Activated CD4-positive, alpha-beta T cell treated with anti-CD3 and anti-CD28 coated beads, Interleukin-2, Interleukin-6, amounts not matched to agents 100 ng/mL and 50 ng/mL, durations not matched to agents 16 hours and 8 hours (primary cell): ENCODE data around the gene ABCB11.
"Not testable (repeated sequence)": the region's sequence is repeated elsewhere in the genome, so short reads cannot be mapped to it uniquely, and the experiment has no call there.

Experiments
- DNase-seq: peaks from one replicate; pipeline ENCODE4 v3.0.0-alpha.2; 2020

ABCB11 gene

DNA sequence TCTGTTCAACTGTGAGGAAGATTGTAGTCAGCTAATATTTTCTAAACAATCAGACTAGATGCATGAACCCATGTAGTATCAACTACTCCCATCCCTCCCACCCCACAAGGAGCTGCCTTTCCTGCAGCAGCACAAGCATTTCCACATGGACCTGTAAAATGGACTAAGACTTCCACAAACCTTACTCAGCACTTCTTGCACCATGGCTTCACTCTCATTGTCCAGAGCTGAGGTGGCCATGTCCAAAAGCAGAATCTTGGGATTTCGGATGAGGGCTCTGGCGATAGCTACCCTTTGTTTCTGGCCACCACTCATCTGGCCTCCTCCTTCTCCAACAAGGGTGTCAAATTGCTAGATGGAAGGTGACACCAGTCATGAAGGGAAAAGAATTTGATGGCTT lies 61.3 kb downstream of the ABCB11 start:
- DNase-seq = no peak

DNA sequence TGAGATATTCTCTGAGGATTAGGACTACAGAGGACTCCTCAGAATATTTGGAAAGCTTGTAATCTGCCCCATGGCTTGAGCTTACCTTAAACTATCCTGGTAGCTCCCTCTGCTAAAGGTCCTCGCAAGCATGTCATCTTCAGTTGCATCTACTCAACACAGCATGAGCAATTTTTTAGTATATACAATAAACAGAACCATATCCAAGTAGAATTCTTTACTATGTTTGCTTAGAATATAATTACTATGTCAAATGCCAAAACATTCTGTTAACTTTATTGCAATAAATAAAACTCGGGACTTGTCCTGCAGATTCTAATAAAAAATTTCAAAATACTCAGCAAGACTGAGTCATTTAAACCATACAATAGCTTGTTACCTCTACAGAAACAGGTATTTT lies 62.8 kb downstream of the ABCB11 start:
- DNase-seq = no peak

DNA sequence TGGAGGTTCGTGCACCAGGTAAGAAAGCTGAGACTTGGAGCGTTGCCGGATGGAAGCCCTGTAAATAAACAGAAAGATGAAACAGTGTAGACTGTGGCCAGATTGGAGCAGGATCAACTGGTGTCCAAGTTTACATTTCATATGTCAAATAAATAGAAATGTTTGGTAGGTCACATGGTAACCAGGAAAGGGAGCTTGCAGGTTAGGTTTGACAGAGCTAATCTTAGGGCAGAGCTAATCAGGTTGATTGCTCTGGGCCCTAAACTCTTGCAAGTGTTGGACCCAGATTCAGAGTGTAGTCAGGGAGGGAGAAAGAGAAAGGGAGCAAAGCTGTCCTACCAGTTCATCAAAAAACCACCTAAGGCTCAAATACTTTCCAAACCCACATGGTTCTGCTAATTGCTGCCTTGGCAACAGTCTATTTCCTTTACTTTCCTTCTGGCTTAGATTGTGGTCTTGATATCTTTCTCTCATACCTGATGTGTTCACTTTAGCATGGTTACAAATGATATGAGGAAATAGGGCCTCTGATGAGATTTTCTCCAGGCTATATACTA lies 66.8 kb downstream of the ABCB11 start:
- no peak for DNase-seq

DNA sequence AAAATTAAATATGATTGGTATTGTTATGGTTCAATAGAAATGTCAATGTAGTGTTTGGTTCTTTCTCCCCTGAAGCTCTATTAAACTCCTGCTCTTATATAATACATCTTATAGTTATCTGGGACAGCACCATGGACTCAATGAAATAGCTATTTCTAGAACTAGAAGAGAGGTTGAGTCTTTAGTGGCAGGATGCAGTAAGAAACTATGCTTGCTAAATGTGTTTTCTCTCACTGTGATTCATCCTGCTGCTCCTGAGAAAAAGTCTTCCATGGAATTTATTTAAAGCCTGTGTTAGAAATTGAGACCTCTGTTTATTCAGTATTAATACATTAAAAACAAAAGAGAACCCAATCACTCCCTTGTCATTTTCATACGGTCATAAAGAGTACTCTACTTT lies 68.5 kb downstream of the ABCB11 start:
- DNase-seq = no peak

DNA sequence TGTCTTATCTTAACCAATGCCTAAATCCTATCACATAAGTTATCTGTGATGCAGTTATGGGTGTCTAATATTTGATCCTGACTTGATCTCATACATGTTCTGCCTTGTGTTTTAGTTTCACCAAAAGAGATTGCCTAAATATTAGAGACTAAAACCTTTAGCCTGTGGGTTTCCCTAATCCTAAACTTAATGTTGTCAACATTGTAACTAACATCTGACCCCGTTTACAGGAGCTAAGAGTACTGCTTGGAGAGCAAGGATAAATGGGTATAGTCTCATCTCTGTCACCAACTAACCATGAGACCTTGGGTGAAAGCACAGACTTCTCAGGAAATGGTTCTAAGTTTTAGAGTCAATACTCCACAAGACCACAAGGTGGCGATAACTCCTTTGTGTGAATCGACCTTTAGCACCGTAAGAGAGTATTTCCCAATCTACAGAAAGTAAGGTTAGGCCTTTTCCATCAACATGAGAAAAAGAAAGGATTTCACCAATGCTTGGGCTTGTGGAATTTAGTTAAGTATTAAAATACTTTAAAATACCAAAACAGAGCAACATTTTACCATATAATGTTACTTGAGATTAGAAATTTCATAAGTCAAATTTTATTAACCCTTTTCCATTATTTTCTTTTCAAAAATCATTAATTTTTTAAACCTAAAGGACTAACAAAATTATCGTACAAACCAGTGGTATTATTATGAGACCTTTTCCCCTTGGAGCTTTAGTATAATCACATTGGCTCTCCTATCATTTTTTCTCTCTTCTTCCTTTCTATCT lies 69.5 kb downstream of the ABCB11 start:
- peak; percentile 70 for DNase-seq

DNA sequence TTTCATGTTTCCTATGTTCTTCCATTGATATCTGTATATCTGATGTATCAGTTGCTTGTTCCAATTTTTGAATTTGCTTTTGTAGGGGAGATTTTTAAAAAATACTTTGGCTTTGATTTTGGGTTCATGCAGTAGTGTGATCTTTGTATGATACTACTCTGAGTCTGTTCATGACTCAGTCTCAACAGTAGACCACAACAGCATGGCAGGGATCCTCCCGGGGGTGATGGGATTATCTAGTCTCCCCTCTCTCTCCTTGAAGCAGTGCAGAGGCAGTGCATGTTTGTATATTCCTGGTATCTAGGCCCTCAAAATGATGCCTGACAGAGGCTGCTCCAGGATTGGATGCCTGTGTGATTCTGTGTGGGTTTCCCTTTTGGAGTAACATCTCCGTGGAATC lies 74.7 kb downstream of the ABCB11 start:
- DNase-seq = no peak

DNA sequence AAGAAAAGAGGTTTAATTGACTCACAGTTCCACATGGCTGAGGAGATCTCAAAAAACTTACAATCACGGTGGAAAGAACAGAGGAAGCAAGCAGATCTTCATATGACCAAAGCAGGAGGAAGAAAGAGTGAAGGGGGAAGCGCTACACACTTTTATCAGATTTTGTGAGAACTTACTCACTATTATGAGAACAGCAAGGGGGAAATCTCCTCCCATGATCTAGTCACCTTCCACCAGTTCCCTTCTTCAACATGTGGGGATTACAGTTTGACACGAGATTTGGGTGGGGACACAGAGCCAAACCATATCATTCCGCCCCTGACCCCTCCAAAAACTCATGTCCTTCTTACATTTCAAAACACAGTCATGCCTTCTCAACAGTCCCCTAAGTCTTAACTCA lies 75.8 kb downstream of the ABCB11 start:
- no peak for DNase-seq

DNA sequence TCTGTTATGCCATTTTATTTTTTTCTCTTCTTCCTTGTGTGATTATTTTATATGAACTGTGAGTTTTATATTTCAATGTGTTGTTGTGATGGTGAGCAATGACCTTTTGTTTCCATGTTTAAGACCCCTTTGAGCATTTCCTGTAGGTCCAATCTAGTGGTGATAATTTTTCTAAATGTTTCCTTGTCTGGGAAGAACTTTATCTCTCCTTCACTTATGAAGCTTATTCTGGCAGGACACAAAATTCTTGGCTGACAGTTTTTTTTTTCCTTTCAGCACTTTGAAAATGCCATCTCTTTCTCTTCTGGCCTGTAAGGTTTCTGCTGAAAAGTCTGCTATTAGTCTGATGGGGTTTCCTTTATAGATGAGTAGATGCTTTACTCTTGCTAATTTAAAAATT lies 76.9 kb downstream of the ABCB11 start:
- no peak for DNase-seq

DNA sequence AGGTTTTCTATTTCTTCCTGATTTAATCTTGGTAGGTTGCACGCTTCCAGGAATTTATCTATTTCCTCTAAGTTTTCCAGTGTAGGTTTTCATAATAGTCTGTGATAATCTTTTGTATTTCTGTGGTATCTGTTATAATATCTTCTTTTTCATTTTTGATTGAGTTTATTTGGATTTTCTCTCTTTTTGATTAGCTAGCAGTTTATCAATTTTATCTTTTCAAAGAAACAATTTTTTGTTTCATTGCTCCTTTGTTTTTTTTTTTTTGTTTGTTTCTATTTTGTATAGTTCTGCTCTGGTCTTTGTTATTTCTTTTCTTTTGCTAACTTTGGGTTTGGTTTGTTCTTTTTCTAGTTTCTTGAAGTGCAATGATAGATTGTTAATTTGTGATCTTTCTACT lies 78.7 kb downstream of the ABCB11 start:
- no peak for DNase-seq

DNA sequence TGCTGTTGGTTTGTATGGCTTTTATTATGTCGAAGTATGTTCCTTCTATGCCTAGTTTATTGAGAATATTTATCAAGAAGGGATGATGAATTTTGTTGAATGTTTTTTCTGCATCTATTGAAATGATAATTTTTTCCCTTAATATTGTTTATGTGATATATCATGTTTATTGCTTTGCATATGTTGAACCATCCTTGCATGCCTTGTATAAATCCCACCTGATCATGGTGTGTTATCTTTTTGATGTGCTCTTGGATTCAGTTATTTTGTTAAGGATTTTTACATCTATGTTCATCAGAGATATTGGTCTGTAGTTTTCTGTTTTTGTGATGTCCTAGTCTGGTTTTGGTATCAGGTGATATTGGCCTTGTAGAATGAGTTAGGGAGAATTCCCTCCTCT lies 79.3 kb downstream of the ABCB11 start:
- DNase-seq = no peak

DNA sequence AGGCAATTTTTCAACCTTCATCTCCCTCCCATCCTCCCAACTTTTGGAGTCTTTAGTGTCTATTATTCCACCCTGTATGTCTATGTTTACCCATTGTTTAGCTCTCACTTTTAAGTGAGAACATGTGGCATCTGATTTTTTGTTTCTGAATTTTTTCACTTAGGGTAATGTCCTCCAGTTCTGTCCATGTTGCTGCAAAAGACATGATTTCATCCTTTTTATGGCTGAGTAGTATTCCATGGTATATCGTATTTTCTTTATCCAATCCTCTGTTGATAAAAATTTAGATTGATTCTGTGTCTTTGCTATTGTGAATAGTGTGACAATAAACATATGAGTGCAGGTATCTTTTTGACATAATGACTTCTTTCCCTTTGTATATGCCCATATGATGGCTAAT lies 81.8 kb downstream of the ABCB11 start:
- no peak for DNase-seq

DNA sequence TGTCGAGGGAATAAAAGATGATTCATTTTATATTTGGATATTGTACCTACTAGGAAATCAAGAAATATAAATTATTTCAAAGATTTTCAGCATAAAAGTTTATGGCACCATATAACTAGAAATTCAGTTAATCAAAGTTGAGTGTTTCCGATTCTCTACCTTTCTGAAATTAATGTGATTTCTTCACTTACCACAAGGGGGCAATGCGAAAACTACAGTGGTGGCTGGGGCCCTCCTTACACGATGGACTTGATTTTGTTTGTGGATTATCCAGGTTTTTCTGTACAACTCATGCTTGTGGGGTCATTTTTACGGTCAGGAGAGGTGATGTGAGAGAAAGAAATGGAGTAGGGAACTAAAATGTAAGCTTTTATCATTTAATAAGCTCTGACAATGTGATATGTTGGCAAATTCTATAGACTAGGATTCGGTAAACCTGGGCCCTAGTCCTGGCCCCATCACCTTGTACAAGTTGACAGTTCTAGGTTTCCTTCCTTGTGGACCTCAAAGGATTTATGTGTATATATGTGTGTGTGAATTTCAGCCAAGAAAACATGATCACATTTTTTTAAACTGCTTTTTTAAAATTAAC lies 82.4 kb downstream of the ABCB11 start:
- peak; percentile 22 for DNase-seq

DNA sequence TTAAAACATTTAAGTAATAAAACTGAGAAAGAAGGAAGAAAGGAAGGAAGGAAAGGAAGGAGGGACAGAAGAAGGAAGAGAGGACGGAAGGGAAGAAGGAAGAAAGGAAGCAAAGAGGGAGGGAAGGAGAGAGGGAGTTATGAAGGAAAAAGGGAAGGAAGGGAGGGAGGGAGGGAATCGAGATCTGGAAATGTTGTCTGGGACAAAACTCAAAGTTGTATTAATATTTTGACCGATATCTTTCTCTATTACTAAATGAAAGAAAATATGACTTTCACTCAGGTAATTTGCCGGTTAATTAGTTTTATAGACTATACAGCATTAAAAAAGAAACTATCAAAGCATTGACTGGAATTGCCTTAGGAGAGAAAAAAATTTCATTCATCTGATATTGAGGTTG lies 85.6 kb downstream of the ABCB11 start:
- DNase-seq = no peak

DNA sequence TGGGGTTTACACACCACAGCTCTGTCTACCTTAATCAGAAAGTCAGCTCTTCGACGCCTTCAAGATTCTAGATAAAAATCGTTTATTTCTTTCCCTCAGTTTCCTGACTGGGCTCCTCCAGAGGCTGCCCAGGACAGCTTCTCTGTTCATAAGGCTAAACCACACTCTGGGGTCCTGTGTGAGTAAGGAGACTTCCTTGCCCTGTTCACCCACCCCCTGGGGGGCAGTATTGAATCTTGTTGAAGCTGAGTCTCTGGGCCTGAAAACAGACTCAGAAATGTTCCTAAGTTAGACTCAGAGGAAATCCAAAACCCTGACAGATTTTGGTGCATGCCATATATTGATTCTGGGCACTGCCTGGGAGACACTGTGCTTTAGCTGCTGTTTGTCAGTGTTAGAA lies 87.1 kb downstream of the ABCB11 start:
- DNase-seq = no peak

DNA sequence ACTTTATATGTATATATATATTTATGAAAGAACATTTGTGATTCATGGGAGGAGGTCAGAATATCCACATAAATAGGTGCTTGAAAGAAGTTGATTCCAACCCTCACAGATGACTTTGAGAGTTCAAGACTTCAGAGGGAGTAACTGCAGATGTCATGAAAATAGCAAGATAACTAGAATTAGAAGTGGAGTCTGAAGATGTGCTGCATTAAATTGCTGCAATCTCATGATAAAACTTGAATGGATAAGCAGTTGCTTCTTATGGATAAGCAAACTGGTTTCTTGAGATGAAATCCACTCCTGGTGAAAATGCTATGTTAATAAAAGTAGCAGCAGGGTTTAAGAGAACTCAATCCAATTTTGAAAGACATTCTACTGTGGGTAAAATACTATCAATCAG lies 89.8 kb downstream of the ABCB11 start:
- DNase-seq = no peak

DNA sequence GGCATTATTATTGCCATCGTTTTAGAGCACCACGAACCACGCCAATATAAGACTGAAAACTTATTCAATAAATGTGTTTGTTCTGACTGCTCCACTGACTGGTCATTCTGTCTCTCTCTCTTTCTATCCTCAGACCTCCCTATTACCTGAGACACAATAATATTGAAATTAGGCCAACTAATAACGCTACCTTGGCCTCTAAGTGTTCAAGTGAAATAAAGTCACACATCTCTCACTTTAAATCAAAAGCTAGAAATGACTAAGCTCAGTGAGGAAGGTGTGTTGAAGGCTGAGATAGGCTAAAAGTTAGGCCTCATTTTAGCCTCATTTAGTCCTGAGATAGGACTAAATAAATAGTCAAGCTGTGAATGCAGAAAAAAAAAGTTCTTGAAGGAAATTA lies 91.2 kb downstream of the ABCB11 start:
- peak; percentile 81 for DNase-seq

DNA sequence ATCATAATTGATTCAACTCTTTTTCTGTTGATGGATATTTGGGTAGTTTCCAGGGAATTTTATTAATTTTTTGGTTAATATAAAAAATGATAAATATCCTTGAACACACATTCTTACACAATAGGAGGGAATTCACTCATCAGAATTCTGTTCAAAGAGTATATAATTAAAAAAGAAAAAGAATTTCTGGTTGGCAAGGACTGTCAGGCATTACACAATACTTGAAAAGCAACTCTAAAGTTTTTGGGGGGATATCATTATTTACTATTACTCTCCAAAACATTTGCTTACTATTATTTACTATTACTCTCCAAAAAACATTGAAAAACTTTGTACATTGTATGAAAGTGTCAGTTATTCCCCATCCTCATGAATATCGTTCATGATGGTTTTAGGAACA lies 92.1 kb downstream of the ABCB11 start:
- no peak for DNase-seq

DNA sequence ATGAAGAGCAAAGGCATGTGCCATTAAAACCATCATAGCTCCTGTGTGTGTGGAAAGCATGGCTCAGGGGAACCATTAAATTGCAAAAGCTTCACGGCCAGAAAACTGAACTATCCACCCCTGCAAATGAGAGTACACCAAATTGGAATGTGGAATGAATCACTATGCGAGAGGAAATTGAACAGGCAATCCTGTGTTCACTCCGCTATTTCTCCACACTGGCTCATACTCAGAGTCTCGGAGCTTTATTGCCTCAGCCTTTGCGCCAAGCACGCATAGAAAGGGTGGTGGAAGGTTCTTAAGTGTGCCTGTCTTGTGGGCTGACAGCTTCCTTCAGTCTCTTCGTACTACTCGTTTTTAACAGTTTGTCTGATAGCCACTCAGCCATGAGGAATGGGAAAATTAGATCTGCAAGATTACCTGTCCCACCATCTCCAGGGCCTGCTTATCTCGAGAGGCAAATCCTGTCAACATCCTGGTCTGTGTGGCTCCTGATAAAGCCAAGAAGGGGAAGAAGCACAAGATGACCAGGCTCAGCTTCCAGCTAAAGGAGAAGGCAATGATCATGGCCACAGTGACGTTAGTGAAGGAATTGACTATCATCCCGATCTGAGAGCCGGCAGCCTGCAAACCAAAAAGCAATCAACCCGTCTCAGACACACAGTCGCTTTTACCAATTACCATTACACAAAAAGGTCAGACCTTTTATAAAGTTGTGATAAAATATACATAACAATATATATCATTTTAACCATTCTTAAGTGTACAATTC lies 95.1 kb downstream of the ABCB11 start:
- no peak for DNase-seq

DNA sequence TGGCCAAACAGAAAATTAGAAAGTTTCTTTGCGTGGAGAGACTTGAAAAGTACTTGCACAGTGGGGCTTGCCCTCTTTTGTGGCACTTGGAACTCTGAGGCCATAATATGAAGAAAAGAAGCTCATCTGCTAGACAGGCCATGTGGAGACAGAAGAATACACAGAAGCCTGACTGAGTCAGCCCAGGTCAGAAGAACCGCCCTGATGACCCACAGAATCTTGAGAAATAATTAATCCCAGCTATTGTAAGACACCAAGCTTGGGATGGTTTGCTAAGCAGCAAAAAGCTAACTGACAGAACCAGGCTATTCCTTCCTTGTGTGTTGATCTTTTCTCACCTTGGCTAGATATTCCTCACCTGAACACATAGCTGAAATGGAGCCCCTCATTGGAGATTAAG lies 96.3 kb downstream of the ABCB11 start:
- no peak for DNase-seq

DNA sequence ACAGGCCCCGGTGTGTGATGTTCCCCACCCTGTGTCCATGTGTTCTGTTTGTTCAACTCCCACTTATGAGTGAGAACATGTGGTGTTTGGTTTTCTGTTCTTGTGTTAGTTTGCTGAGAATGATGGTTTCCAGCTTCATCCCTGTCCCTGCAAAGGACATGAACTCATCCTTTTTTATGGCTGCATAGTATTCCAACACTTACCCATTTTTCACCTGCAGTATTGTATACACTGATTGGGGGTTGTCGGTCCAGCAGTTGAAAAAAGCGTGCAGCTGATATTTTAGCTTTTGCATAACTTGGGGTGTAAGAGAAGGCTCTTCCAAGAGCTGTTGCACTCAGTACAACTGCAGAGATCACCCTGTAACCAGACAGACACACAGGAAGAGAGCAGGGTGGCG lies 99.0 kb downstream of the ABCB11 start:
- DNase-seq = not testable (repeated sequence)

DNA sequence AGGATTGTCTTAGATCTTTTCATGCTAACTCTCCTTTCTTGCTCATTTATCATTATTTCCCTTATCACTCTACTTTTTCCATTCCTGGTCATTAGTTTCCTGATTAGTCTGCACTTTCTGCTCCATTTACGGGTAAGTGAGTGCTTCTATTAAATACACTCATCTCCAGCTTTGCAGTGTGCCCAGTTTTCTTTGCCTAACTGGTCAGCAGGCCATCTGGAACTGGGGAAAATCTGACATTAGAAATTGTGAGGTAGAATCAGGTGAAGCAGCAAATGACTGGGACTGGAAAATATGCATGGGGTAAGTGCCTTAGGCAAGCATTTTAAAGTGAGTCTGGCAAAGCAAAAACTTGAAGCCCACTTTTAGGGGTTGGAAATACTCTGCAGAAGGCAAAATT lies 100.9 kb downstream of the ABCB11 start:
- no peak for DNase-seq

DNA sequence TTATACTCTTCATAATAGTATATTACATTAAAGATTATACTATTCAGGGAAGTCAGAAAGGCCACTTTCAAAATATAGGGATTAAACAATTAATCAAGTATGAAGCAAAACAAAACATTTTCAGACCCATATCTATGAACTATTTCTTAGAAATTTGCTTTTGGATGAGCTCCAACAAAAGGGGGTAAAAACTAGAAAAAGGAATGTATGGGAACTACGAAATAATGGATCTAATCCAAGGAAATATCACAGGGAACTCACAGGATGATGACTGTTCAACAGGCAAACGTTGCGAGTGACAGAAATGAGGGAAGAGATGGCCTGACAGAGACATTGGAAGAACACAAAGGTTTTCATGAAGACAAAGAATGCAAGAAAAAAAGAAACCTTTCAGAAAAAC lies 102.1 kb downstream of the ABCB11 start:
- DNase-seq = no peak

DNA sequence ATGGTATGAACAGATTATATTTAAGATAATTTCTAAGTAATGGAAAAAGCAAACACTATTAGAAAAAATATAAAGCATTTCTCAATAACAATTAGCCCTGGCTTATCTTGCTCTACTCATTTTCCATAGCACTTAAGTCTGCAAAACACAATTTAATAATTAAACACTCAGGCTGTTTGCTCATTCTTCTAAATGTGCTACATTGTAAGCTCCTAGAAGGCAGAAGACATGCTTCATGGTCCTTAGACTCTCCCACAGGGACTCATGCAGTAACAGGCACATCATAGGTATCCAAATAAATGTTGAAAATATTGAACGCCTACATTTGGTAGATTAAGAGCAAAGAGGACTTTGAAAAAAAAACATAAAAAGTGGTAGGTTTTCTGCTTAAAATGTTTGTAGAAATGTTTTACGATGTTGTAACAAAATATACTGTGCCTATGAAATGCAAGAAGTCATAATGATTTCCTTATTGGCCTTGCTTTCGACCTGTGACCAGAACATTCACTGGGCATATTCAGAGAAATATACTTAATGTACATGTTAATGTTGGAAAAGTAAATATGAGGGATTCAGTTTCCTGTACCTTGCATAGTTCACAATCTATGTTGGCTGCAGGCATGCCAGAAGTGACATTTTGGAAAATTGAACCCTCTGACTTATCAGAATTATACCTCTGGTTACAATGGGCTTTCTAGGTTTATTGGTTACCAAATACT lies 102.9 kb downstream of the ABCB11 start:
- no peak for DNase-seq
